Hematopoietic multipotent progenitor cell treated with erythropoietin and hydrocortisone succinate and interleukin-3 and kit ligand, for 8 days (in vitro differentiated cells): ENCODE results near the gene SH2D1A.
"Not testable (repeated sequence)": the region's sequence is repeated elsewhere in the genome, so short reads cannot be mapped to it uniquely, and the experiment has no call there.

Experiments
- DNase-seq: peaks from one replicate; pipeline ENCODE4 v3.0.0-alpha.2; 2015

SH2D1A gene

GRCh38 chrX:124346117-124346876, at the start of gene SH2D1A:
SH2D1A (plus strand) TSS chrX:124346563; CDS start chrX:124346643, 80 bp downstream.
- peak; percentile 1 for DNase-seq

GRCh38 chrX:124299323-124299722, 47.0 kb upstream of the SH2D1A start:
- not testable (repeated sequence) for DNase-seq

- no peak for DNase-seq
Observed at GRCh38 chrX:124300405-124300804, 46.0 kb upstream of the SH2D1A start.

GRCh38 chrX:124307253-124307907, 39.0 kb upstream of the SH2D1A start:
- no peak for DNase-seq

- no peak for DNase-seq
Observed at GRCh38 chrX:124325732-124326131, 20.6 kb upstream of the SH2D1A start.

GRCh38 chrX:124328765-124329164, 17.6 kb upstream of the SH2D1A start:
- DNase-seq, result no peak

GRCh38 chrX:124332481-124333424, 13.6 kb upstream of the SH2D1A start, which contains the start of gene TEX13D:
TEX13D (plus strand) TSS chrX:124332660; CDS start chrX:124332918, 258 bp downstream.
- DNase-seq, result no peak

GRCh38 chrX:124333862-124334261, 12.5 kb upstream of the SH2D1A start:
- no peak for DNase-seq

- not testable (repeated sequence) for DNase-seq
Observed at GRCh38 chrX:124334555-124334954, 11.8 kb upstream of the SH2D1A start.

GRCh38 chrX:124335598-124335997, 10.8 kb upstream of the SH2D1A start:
- no peak for DNase-seq

- no peak for DNase-seq
Observed at GRCh38 chrX:124337916-124338315, 8.4 kb upstream of the SH2D1A start.

- DNase-seq, result no peak
Observed at GRCh38 chrX:124338733-124339514, 7.4 kb upstream of the SH2D1A start.

GRCh38 chrX:124341396-124342132, 4.8 kb upstream of the SH2D1A start:
- no peak for DNase-seq

- DNase-seq, result no peak
Observed at GRCh38 chrX:124342174-124342867, 4.0 kb upstream of the SH2D1A start.

GRCh38 chrX:124343016-124343415, 3.3 kb upstream of the SH2D1A start:
- no peak for DNase-seq

- no peak for DNase-seq
Observed at GRCh38 chrX:124344246-124344645, 2.1 kb upstream of the SH2D1A start.

- no peak for DNase-seq
Observed at GRCh38 chrX:124346877-124347241, 496 bp downstream of the SH2D1A start.

GRCh38 chrX:124347242-124347641, 879 bp downstream of the SH2D1A start:
- no peak for DNase-seq

- peak; percentile 14 for DNase-seq
Observed at GRCh38 chrX:124348182-124348581, 1.8 kb downstream of the SH2D1A start.

- DNase-seq, result peak; percentile 79
Observed at GRCh38 chrX:124348885-124349453, 2.6 kb downstream of the SH2D1A start.

- DNase-seq, result no peak
Observed at GRCh38 chrX:124354648-124355047, 8.3 kb downstream of the SH2D1A start.
